GM21825 (cell line): ENCODE data around the gene DPYSL4.

ENCODE experiments used
- ATAC-seq: cut with Tn5 transposase; IDR thresholded peaks from one replicate; pipeline ENCODE4 v1.9.1; 2021; ENCODE audit warnings: mild to moderate bottlenecking, moderate library complexity; ENCODE audit not compliant: unreplicated experiment

Gene DPYSL4

DNA sequence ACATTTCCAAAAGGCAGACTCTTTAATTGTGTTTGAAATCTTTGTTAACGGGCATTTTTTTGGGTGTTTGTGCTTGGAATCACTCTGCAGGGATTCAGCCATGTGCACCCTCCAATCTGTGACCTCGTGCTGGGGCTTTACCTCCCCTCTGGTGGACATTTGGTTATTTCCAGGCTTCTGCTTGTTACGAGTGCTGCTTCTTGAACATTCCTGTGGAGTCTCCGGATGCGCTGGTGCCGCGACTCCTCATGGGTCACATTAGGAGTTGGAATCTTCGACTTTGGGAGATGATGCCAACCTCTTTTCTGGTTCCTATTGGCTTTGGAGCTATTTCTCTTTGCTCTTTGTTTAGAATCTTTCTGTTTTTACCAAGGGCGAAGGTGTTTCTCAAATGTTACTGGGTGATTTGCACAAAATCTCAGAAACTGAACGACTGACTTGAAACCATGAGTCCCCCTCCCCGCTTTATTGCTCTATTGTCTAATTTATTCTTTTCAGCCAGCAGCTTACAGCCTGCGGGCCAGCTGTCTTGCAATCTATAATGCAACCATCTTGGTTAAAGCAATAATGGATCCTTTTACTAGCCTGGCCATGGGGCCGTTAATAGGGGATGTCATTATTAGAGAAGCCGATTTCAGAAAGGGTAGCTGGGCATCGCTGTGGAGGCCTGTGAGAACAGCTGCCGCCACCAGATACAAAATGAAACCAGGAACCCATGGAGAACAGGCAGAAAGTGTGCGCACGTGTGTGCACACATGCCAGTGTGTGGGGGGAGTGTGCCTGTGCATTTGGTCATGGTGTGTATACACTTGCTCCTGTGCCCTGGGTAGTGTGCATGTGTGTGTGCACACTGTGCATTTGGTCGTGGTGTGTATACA is 9.9 kb upstream of the DPYSL4 start:
- ATAC-seq, result no peak

GRCh38 chr10:132178046-132178445 is 8.7 kb upstream of the DPYSL4 start:
- no peak for ATAC-seq

DNA sequence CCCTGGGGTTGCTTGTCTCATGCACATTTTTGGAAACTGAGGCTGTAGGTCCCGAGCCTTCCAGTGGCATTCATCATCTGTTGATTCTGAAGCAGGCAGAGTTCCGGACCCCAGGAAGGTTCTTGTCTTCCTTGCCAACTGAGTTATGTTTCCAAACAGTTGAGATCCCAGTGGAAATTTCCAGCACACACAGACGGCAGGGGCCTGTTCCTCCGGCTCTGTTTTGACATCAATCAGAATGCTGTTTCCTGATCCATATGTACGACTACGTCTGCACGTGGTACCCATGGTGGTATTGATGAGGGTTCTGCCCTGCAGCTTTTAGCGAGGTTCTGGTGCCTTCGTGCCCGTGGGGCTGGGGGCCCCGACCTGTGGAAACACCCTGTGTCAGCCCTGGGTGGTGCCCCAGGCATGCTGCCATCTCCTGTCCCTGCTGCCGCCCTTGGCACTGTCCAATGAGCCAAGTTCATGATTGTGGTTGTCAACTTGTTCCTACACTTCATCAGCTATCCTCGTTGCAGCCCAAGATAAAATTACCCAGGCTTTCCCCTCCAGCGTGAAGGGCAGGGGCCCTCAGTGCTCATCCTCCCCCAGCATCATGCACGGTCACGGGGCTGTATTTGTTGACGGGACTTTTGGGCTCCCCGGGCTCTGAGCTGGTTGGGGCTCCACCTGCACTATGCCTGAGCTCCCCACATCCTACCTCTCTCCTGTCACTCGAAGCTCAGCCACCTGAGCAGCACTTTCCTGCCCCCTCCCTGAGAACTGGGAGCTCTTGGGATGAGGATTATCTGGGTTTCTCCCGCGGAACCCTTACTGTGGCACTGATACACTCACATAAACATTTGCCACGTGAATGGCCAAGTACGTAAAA is 7.8 kb upstream of the DPYSL4 start:
- ATAC-seq, result no peak

DNA sequence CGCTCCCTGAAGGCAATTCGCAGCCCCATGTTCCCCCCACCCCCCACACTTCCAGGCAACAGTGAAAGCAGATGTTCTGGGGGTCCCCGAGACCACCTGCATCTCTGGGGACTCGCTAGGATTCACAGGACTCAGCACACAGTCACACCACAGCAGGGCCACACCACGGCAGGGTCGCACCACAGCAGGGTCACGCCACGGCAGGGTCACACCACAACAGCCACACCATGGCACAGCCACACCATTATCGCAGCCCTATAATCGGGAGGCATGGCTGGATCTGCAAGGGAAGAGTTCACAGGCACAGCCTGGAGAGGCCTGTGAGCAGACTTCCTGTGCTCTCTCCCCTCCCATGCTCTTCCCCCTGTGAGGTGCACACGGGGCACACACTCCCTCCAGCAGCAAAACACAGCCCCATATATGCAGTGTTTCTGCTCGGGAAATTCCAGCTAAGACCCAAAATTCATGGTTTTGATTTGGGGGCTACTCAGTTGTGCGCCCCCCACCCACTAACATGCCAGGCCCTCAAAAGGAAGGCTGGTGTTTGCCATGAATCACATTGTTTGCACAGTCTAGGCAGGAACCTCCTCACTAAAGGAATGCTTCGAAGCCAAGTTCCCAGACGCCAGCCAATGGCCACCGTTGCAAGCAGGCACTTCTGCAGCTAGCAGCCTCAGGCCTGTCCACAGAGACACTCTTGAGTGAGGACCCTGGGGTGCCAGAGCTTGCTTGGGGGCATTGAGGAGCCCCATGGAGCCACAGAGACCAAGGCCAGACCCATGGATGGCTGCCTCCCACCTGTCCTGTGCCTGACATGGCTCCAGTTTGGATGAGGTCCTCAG is 7.0 kb upstream of the DPYSL4 start:
- no peak for ATAC-seq

DNA sequence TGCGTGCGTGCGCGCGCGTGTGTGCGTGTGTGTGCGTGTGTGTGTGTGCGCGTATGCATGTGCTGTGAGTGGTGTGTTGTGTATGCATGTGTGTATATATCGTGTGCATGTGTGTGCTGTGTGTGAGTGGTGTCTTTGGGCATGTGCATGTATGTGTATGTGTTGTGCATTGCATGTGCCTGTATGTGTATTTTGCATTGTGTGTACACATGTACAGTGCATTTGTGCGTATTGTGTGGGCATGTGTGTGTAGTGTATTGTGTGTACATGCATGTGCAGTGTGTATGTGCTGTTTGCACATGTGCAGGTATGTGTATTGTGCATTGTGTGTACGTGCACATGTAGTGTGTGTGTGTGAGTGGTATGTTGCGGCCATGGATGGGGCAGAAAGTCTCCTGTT is 6.0 kb upstream of the DPYSL4 start:
- ATAC-seq, result no peak

DNA sequence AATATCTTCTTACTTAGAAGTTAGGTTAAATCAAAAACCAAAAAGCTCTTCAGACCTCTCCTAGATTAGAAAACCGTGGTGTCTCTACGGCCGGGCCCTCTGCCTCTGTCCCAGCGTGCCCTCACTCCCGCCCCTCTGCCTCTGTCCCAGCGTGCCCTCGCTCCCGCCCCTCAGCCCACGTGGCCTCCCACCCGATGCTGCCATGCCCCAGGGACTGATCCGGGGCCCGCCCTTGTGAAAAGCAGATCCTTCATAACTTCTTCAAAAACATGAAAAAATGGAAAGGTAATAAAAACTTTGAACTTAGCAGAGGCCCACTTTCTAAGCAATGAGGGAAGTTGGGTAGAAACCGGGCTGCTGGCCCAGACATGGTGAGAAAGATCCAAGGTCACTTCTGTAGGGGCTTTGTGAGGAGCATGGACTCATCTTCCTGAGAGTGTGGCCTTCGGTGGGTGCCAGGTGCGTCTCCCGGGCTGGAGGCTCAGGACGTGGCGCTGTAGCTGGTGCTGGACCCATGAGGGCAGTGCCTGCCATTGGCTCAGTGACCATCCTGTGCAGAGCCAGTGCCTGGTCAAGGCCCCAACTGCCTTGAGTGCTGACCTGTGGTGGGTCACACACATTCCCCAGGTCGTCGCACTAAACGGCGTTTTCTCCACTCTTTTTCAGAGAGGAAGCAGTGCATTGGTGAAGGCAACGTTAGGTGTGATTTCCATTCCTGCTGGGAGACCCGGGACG is 4.9 kb upstream of the DPYSL4 start:
- no peak for ATAC-seq

DNA sequence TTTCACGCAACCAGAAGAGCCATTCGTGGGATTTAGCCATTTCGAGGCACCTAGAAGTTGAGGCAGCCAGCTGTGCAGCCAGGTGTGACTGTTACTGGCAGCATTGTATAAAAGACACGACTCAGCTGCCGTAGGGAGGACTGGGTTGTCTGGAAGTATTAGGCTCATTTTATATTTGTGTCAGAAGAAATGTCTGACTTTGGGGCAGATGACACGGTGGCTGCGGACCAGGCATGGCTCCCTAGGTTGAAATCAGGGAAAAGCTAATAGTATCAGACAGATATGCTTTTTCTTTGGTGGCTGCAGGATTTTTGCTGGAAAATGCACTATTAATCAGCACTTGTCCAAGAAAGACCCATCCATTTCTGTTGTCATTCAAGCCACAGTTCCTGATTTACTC is 4.2 kb upstream of the DPYSL4 start:
- ATAC-seq, result no peak

- no peak for ATAC-seq
These were observed 3.7 kb upstream of the DPYSL4 start for GRCh38 chr10:132183046-132183445.

GRCh38 chr10:132184816-132185593 is 1.7 kb upstream of the DPYSL4 start:
- no peak for ATAC-seq

DNA sequence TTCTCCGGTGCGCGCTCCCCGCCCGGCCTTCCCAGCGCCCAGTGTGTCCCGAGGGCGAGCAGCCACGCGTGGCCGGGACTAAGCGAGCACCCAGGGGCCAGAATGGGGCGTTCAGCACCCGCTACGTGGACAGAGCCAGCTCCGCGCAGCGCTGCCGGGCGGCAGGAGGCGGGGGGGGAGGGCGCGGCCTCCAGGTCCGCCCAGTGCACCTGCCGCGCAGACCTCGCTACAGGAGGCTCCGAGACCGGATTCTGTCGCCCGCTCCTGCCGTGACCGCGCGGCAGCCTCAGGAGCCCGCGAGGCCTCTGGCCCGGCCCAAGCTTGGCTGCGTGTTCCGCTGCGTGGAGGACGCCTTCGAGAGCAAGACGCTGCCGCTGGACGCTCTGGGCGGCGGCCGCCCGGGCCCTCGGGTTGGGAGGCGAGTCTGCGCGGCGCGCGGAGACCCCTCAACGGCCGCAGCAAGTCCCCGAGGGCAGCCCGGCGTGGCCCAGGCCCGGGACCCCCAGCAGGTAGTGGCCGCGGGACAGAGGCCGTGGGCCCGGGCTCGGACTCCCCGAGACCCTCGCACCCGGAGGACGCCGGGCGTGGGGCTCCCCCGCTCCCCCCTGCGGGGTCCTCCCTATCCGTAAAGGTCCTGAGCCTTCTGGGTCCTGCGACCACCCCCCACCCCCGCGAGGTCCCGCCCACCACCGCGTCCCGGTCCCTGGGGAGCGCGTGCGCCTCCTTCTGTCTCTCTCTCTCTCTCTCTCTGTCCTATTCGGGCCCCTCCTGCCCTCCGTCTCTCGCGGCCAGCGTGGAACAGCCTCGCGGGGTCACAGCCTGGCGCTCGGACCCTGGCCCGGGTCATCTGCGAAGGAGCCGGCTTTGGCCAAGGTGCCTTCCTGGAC is 904 bp upstream of the DPYSL4 start:
- ATAC-seq, result no peak

GRCh38 chr10:132187430-132188138 is 836 bp downstream of the DPYSL4 start:
- no peak for ATAC-seq

DNA sequence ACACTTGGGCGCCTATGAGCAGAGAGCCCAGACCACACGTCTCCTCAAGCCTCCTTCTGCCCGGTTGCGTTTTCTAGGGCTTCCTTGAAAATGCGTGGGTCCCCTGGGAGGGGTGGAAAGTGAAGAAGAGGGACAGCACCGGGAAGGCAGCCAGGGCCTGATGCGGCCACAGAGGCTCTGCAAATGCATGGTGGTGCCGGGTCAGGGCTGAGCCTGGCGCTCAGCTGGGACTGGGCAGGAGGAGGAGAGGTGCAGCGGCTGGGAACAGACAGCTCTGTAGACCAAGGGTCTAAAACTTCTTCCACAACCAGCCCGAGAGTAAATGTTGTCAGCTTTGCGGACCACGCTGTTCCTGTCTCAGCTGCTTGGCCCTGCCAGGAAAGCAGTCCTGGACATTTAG is 1.6 kb downstream of the DPYSL4 start:
- ATAC-seq, result no peak

- ATAC-seq, result no peak
These were observed 2.3 kb downstream of the DPYSL4 start for GRCh38 chr10:132189016-132189415.

GRCh38 chr10:132189810-132190422 is 3.2 kb downstream of the DPYSL4 start:
- no peak for ATAC-seq

GRCh38 chr10:132192076-132192975 is 5.6 kb downstream of the DPYSL4 start:
- ATAC-seq, result no peak

DNA sequence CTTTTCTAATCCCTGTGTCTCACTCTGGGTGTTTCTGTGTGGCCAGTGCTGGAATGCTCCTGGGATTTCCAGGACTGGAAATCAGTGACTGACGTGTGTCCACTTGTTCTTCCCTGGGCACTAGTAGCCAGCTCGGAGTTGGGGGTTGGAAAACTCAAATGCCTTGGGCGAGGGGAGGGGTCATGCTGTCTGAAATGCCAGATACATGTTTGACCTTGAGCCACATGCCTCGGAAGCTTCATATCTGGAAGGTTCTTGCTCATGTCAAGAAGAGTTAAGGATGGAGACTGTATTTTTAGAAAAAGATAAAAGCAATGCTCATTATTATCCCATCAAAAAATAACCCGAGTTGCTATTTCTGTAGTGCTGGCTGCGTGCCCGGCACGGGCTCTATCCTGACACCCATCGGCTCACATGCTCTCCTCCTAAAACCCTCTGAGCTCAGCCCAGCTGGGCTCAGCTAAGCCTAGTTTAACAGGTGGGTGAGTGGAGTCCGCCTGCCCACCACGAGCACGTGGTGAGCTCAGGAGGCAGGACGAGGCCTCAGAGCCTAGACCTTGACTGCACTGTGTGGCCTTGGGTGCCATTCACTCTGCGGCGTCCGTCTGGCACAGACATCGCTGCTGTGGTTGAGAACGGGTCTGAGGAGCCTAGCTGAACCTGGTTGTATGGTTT is 6.4 kb downstream of the DPYSL4 start:
- no peak for ATAC-seq
